ENCODE measurements around the gene EMC10. TPM values are rescaled to one million over a fixed set of nuclear protein-coding genes. Genes with fewer than 3 reads are reported as not detected.

Gene EMC10
- total and polyA plus RNA-seq, 2 experiments from 2014 or later: 35.6 to 160 TPM

- peak overlapping the region; percentile 14 for H3K27ac ChIP-seq
- H3K4me3 ChIP-seq: peak overlapping the region; percentile 17
- WGBS (ENCODE audit: low lambda C conversion rate, missing lambda C conversion rate): 67% methylated on average over 23 of the region's 26 CpGs
- H3K36me3 ChIP-seq (replicated peaks; ENCODE audit: insufficient read depth, low read depth): no peaks in the 10 kb centered on the region
- peak overlapping the region; percentile 84 for H3K4me2 ChIP-seq
- TF ChIP-seq EZH2 (IDR thresholded peaks at IDR 0.05; ENCODE audit: borderline replicate concordance) (no peak), CTCF (IDR thresholded peaks at IDR 0.05; ENCODE audit: poor library complexity) (no peak), EZH2phosphoT487 (IDR thresholded peaks at IDR 0.05; ENCODE audit: low read depth, severe bottlenecking, unreplicated experiment) (no peak)
- peak overlapping the region; percentile 17 for H2AFZ ChIP-seq
- no peaks in the 10 kb centered on the region for H3K9me3 ChIP-seq (ENCODE audit: low read depth)
- H3K9me2 ChIP-seq (replicated peaks; ENCODE audit: insufficient read depth): no peaks in the 10 kb centered on the region
- H3K4me1 ChIP-seq (ENCODE audit: insufficient read depth): peaks cover 5% of the 10 kb centered on the region
- no peaks in the 10 kb centered on the region for H3K27me3 ChIP-seq
- DNase-seq (ENCODE audit: low spot score): no peak
- H3K79me2 ChIP-seq: no peaks in the 10 kb centered on the region
- no peaks in the 10 kb centered on the region for H4K20me1 ChIP-seq (ENCODE audit: insufficient read depth, poor library complexity, severe bottlenecking)
Measured at GRCh38 chr19:50510121-50510670, 33.9 kb downstream of the EMC10 start.

- Histone ChIP-seq H2AFZ (peak overlapping the region; percentile 17), H3K27ac (peak overlapping the region; percentile 14), H3K4me2 (peak overlapping the region; percentile 84), H3K9me2 (replicated peaks; ENCODE audit: insufficient read depth) (no peaks in the 10 kb centered on the region), H3K79me2 (no peaks in the 10 kb centered on the region), H3K4me3 (peak overlapping the region; percentile 17), H3K36me3 (replicated peaks; ENCODE audit: insufficient read depth, low read depth) (no peaks in the 10 kb centered on the region), H3K9me3 (ENCODE audit: low read depth) (no peaks in the 10 kb centered on the region), H3K27me3 (no peaks in the 10 kb centered on the region), H3K4me1 (ENCODE audit: insufficient read depth) (peaks cover 5% of the 10 kb centered on the region), H4K20me1 (ENCODE audit: insufficient read depth, poor library complexity, severe bottlenecking) (no peaks in the 10 kb centered on the region)
- DNase-seq (ENCODE audit: low spot score): no peak
- no peak for TF ChIP-seq CTCF (IDR thresholded peaks at IDR 0.05; ENCODE audit: poor library complexity)
- TF ChIP-seq EZH2 (IDR thresholded peaks at IDR 0.05; ENCODE audit: borderline replicate concordance): no peak
- TF ChIP-seq EZH2phosphoT487 (IDR thresholded peaks at IDR 0.05; ENCODE audit: low read depth, severe bottlenecking, unreplicated experiment): no peak
- WGBS (ENCODE audit: low lambda C conversion rate, missing lambda C conversion rate): 4% methylated on average over 10 of the region's 10 CpGs
Measured at GRCh38 chr19:50510700-50511068, 34.4 kb downstream of the EMC10 start.

GRCh38 chr19:50511069-50511822 lies 34.9 kb downstream of the EMC10 start, which contains the start of gene JOSD2:
JOSD2 (minus strand) TSS chr19:50511191; CDS start chr19:50510431, 760 bp downstream.
- no peaks in the 10 kb centered on the region for H3K9me2 ChIP-seq (replicated peaks; ENCODE audit: insufficient read depth)
- TF ChIP-seq EZH2 (IDR thresholded peaks at IDR 0.05; ENCODE audit: borderline replicate concordance) (no peak), CTCF (IDR thresholded peaks at IDR 0.05; ENCODE audit: poor library complexity) (no peak), EZH2phosphoT487 (IDR thresholded peaks at IDR 0.05; ENCODE audit: low read depth, severe bottlenecking, unreplicated experiment) (no peak)
- H3K36me3 ChIP-seq (replicated peaks; ENCODE audit: insufficient read depth, low read depth): no peaks in the 10 kb centered on the region
- H4K20me1 ChIP-seq (ENCODE audit: insufficient read depth, poor library complexity, severe bottlenecking): no peaks in the 10 kb centered on the region
- no peaks in the 10 kb centered on the region for H3K9me3 ChIP-seq (ENCODE audit: low read depth)
- H2AFZ ChIP-seq: peak within 1 kb of the TSS; percentile 47
- H3K4me2 ChIP-seq: peak within 1 kb of the TSS; percentile 84
- H3K27me3 ChIP-seq: no peaks in the 10 kb centered on the region
- H3K27ac ChIP-seq: peak within 1 kb of the TSS; percentile 76
- peak within 1 kb of the TSS; percentile 17 for H3K4me3 ChIP-seq
- no peaks in the 10 kb centered on the region for H3K79me2 ChIP-seq
- DNase-seq (ENCODE audit: low spot score): peak; percentile 100
- WGBS (ENCODE audit: low lambda C conversion rate, missing lambda C conversion rate): 1% methylated on average over 63 of the region's 69 CpGs
- peaks cover 5% of the 10 kb centered on the region for H3K4me1 ChIP-seq (ENCODE audit: insufficient read depth)
